OCI-LY3 (cell line): ENCODE measurements around the gene POU3F4.

Experiments used
- CTCF ChIP-seq: fragments of 200-600, 300-600 bp; sonication (generic); IDR thresholded peaks from 2 replicates; pipeline ENCODE4 v1.5.1; 2014; ENCODE audit warnings: antibody characterized with exemption, low read length, low read depth
- EZH2phosphoT487 ChIP-seq: fragments of 200-600 bp; shearing (Covaris generic); IDR thresholded peaks from 2 replicates; pipeline ENCODE4 v1.6.1; 2018; ENCODE audit warnings: antibody characterized with exemption, mixed run types, low read depth

GRCh38 chrX:83469551-83469950 is 38.5 kb upstream of the POU3F4 start:
- TF ChIP-seq CTCF (peak; percentile 64), EZH2phosphoT487 (no peak)
